ENCODE measurements around the gene DYRK1B. TPM values are rescaled to one million over a fixed set of nuclear protein-coding genes. Genes with fewer than 3 reads are reported as not detected.
"Not testable (repeated sequence)": the region's sequence is repeated elsewhere in the genome, so short reads cannot be mapped to it uniquely, and the experiment has no call there.

DYRK1B gene
- total and polyA plus RNA-seq, 4 donors: 7.9 to 25.6 (median 20.8) TPM

DNA sequence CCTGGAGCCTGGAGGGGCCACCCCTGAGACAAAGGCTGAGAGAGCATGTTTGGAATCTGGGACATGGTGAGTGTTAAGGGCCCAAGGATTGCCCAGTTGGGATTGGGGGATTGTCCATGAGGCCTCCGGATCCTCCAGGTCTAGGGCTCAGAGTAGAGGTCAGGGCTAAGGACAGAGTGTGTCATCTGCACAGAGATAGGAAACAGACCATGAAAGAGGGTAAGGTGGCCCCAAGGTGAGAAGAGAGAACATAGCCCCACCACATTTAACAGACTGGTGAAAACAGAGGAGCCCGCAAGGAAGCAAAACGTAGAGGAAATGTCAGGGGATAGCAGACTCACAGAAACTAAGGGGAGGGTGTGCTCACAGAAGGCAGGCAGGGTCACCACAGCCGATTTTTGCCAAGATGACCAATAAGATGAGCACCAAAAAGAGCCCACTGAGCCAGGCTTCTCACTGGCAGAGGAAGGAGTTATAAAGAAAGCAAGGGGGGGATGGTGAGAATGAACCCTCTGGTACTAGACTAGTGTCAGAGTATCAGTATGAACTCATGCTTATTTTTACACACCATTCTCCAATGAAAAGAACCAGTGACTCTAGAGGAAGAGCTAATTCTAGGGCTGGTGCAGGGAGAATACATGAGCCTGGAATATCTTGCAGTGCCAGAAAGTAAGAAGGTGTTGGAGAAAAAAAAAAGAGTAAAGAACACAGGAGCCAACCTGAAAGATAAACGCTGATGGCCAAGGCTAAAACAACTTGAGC, 17.5 kb downstream of the DYRK1B start:
- ATAC-seq (ENCODE audit: insufficient read depth, low FRiP score) (no peak), DNase-seq (no peak)
- WGBS, 2 donors: 87 to 93% methylated on average over 5 of the region's 5 CpGs
- Histone ChIP-seq H3K4me1 (ENCODE audit: control insufficient read depth in 5 of 5, insufficient read depth in 5 of 5, low read length in 5 of 5) (no peaks in the 10 kb centered on the region), H3K4me3 (no peak overlapping the region), H3K9ac (ENCODE audit: insufficient read depth in 1 of 2, low read length in 2 of 2) (no peak overlapping the region), H3K27ac (ENCODE audit: low read depth in 1 of 2, low read length in 1 of 2) (no peak overlapping the region), H3K36me3 (ENCODE audit: control insufficient read depth in 4 of 4, insufficient read depth in 4 of 4, low read length in 4 of 4) (peaks cover 0 to 5% (median 0%) of the 10 kb centered on the region in 4 donors), H3K27me3 (ENCODE audit: control insufficient read depth in 3 of 3, insufficient read depth in 3 of 3, low read length in 2 of 3) (no peaks in the 10 kb centered on the region), H3K9me3 (ENCODE audit: control insufficient read depth in 4 of 4, insufficient read depth in 3 of 4, low read length in 3 of 4) (no peaks in the 10 kb centered on the region)
- TF ChIP-seq, protein P1, sequence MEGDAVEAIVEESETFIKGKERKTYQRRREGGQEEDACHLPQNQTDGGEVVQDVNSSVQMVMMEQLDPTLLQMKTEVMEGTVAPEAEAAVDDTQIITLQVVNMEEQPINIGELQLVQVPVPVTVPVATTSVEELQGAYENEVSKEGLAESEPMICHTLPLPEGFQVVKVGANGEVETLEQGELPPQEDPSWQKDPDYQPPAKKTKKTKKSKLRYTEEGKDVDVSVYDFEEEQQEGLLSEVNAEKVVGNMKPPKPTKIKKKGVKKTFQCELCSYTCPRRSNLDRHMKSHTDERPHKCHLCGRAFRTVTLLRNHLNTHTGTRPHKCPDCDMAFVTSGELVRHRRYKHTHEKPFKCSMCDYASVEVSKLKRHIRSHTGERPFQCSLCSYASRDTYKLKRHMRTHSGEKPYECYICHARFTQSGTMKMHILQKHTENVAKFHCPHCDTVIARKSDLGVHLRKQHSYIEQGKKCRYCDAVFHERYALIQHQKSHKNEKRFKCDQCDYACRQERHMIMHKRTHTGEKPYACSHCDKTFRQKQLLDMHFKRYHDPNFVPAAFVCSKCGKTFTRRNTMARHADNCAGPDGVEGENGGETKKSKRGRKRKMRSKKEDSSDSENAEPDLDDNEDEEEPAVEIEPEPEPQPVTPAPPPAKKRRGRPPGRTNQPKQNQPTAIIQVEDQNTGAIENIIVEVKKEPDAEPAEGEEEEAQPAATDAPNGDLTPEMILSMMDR (IDR thresholded peaks at IDR 0.05; ENCODE audit: control extremely low read depth, extremely low read depth): no peak

DNA sequence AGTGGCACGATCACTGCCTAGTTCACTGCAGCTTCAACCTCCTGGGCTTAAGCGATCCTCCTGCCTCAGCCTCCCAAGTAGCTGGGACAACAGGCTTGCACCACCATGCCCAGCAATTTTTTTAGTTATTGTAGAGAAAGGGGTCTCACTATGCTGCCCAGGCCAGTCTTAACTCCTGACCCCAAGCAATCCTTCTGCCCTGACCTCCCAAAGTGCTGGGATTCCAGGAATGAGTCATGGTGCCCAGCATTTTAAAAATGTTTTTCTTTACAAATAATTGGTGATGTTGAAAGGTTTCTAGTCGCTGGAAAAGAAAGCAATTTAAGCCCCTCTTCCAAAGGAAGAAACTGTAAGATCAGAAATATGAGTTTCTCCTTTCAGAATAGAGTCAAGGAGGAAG, 19.4 kb downstream of the DYRK1B start:
- Histone ChIP-seq H3K9ac (ENCODE audit: insufficient read depth in 1 of 2, low read length in 2 of 2) (no peak overlapping the region), H3K9me3 (ENCODE audit: control insufficient read depth in 4 of 4, insufficient read depth in 3 of 4, low read length in 3 of 4) (no peaks in the 10 kb centered on the region), H3K4me1 (ENCODE audit: control insufficient read depth in 5 of 5, insufficient read depth in 5 of 5, low read length in 5 of 5) (no peaks in the 10 kb centered on the region), H3K4me3 (no peak overlapping the region), H3K36me3 (ENCODE audit: control insufficient read depth in 4 of 4, insufficient read depth in 4 of 4, low read length in 4 of 4) (peaks cover 0 to 5% (median 0%) of the 10 kb centered on the region in 4 donors), H3K27ac (ENCODE audit: low read depth in 1 of 2, low read length in 1 of 2) (no peak overlapping the region), H3K27me3 (ENCODE audit: control insufficient read depth in 3 of 3, insufficient read depth in 3 of 3, low read length in 2 of 3) (no peaks in the 10 kb centered on the region)
- ATAC-seq (ENCODE audit: insufficient read depth, low FRiP score) (no peak), DNase-seq (no peak)
- WGBS, 2 donors: 92 to 95% methylated on average over 3 of the region's 3 CpGs
- TF ChIP-seq, protein P1 (IDR thresholded peaks at IDR 0.05; ENCODE audit: control extremely low read depth, extremely low read depth): no peak

DNA sequence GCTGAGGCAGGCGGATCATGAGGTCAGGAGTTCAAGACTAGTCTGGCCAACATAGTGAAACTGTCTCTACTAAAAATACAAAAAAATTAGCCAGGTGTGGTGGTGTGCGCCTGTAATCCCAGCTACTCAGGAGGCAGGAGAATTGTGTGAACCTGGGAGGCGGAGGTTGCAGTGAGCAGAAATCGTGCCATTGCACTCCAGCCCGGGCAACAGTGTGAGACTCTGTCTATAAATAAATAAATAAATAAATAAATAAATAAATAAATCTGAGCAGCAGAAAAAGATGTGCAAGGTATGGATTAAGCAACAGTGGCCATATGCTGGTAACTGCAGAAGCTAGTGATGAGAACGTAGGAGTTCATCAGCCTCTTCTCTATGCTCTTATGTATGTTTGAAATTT, 19.9 kb downstream of the DYRK1B start:
- ATAC-seq (ENCODE audit: insufficient read depth, low FRiP score); H3K27me3 ChIP-seq (ENCODE audit: control insufficient read depth in 3 of 3, insufficient read depth in 3 of 3, low read length in 2 of 3); H3K4me3 ChIP-seq; H3K27ac ChIP-seq (ENCODE audit: low read depth in 1 of 2, low read length in 1 of 2); H3K9ac ChIP-seq (ENCODE audit: insufficient read depth in 1 of 2, low read length in 2 of 2); H3K4me1 ChIP-seq (ENCODE audit: control insufficient read depth in 5 of 5, insufficient read depth in 5 of 5, low read length in 5 of 5); H3K36me3 ChIP-seq (ENCODE audit: control insufficient read depth in 4 of 4, insufficient read depth in 4 of 4, low read length in 4 of 4); H3K9me3 ChIP-seq (ENCODE audit: control insufficient read depth in 4 of 4, insufficient read depth in 3 of 4, low read length in 3 of 4); DNase-seq: not testable (repeated sequence)
- 95 to 96% methylated on average over 6 of the region's 6 CpGs for WGBS, 2 donors

DNA sequence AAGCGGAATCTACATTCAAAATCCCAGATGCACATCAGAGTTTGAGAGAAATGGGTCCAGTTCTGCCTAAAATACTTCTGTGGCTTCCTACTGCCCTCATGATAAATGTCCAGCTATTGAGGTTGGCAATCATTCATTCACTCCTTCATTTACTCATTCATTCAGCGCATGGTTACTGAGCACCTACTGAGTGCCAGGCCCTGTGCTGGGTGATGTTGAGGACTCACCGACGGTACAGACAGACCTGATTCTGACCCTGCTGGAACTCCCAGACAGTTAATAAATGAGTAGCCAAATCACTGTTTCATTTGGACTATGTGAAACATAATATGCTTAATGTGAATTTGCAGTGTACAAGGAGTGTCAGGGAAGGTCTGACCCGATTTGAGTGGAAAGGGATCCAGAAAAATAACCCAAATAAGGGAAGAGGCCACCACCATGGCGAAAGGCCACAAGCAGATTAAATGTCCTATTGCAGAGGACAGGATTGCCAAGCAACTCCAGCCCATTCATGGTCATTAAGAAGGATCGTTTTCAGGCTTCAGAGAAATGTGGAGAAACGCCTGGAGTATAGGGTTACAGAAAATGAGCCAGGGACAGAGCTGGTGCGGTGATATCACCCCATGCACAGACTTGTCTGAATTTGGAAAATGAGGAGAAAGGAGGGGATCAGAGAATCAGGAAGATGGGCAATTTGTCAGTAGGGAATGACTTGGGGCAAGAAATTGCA, 20.5 kb downstream of the DYRK1B start:
- H3K36me3 ChIP-seq (ENCODE audit: control insufficient read depth in 4 of 4, insufficient read depth in 4 of 4, low read length in 4 of 4): peaks cover 0 to 5% (median 0%) of the 10 kb centered on the region in 4 donors
- H3K9me3 ChIP-seq (ENCODE audit: control insufficient read depth in 4 of 4, insufficient read depth in 3 of 4, low read length in 3 of 4): no peaks in the 10 kb centered on the region
- H3K27me3 ChIP-seq (ENCODE audit: control insufficient read depth in 3 of 3, insufficient read depth in 3 of 3, low read length in 2 of 3): no peaks in the 10 kb centered on the region
- TF ChIP-seq, protein P1 (IDR thresholded peaks at IDR 0.05; ENCODE audit: control extremely low read depth, extremely low read depth): no peak
- no peak overlapping the region for H3K27ac ChIP-seq (ENCODE audit: low read depth in 1 of 2, low read length in 1 of 2)
- WGBS, 2 donors: 84 to 89% methylated on average over 9 of the region's 9 CpGs
- H3K9ac ChIP-seq (ENCODE audit: insufficient read depth in 1 of 2, low read length in 2 of 2): no peak overlapping the region
- ATAC-seq (ENCODE audit: insufficient read depth, low FRiP score) (no peak), DNase-seq (no peak)
- no peaks in the 10 kb centered on the region for H3K4me1 ChIP-seq (ENCODE audit: control insufficient read depth in 5 of 5, insufficient read depth in 5 of 5, low read length in 5 of 5)
- no peak overlapping the region for H3K4me3 ChIP-seq
